ENCODE measurements around the gene RBM20.
"Not testable (repeated sequence)": the region's sequence is repeated elsewhere in the genome, so short reads cannot be mapped to it uniquely, and the experiment has no call there.

The RBM20 gene

DNA sequence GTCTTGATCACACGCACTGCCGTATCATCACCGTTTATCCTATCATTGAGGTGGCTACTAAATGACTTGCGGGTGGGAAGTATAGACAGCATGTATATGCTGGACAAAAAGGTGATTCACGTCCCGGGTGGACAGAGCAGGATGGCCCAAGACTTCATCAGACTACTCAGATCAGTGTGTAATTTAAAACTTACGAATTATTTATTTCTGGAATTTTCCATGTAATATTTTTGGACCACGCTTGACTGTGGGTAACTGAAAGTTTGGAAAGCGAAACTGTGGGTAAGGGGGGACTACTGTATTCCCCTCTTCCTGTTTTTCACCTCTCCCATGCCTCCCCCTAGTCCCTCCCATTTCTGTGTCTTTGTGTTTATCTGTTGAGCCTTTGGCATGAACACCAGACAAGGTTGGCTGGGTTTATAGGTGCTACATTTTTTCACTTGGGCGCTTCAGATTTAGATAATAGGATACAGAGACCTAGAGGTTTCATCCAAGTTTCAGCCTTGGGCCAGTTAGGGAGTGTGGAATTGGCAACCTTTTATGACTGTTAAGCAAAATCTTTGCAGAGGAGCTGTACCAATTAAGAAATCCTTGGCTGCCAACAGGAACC is 55.8 kb downstream of the RBM20 start:
- Histone ChIP-seq H3K9ac (ENCODE audit: low read length) (no peak overlapping the region), H3K27ac (ENCODE audit: low read depth, low read length) (peak overlapping the region; percentile 66), H3K27me3 (ENCODE audit: control insufficient read depth in 1 of 2, insufficient read depth in 2 of 2, low read length in 2 of 2) (no peaks in the 10 kb centered on the region), H3K4me1 (ENCODE audit: insufficient read depth, low read length) (peaks cover 26% of the 10 kb centered on the region), H3K4me3 (ENCODE audit: low read depth in 1 of 2, low read length in 2 of 2) (no peak overlapping the region), H3K36me3 (ENCODE audit: insufficient read depth, low read length) (no peaks in the 10 kb centered on the region), H3K9me3 (ENCODE audit: low read length) (no peaks in the 10 kb centered on the region)

DNA sequence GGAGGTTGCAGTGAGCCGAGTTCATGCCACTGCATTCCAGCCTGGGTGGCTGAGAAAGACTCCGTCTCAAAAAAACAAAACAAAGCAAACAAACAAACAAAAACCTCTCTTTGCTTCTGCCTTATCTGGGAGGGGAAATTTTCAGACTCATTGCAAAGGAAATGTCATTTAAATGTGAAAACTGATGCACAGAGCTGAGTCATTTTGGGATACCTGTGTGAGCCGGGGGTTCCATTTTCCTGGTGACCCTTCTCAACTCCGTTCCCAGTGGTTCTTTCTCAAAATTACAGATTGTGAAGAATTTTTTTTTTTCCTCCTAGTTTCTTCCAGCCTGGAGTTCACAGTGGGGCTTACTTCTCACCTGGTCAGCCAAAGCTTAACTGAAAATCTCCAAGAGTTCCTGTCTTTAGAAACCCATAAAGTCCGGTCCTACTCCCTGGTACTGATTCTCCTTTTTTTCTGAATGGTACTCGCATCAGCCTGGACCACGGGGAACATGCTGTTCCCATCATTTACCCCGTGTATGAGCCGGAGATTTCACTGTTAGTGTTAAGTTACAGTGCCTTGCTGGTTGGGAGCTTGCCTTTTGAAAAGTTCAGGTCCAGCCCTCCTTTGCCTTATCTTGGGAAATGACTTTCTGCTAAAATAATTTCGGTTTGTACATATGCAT is 56.9 kb downstream of the RBM20 start:
- Histone ChIP-seq H3K27ac (ENCODE audit: low read depth, low read length) (no peak overlapping the region), H3K4me3 (ENCODE audit: low read depth in 1 of 2, low read length in 2 of 2) (no peak overlapping the region), H3K9ac (ENCODE audit: low read length) (no peak overlapping the region), H3K27me3 (ENCODE audit: control insufficient read depth in 1 of 2, insufficient read depth in 2 of 2, low read length in 2 of 2) (no peaks in the 10 kb centered on the region), H3K4me1 (ENCODE audit: insufficient read depth, low read length) (peaks cover 26% of the 10 kb centered on the region), H3K36me3 (ENCODE audit: insufficient read depth, low read length) (no peaks in the 10 kb centered on the region), H3K9me3 (ENCODE audit: low read length) (no peaks in the 10 kb centered on the region)

DNA sequence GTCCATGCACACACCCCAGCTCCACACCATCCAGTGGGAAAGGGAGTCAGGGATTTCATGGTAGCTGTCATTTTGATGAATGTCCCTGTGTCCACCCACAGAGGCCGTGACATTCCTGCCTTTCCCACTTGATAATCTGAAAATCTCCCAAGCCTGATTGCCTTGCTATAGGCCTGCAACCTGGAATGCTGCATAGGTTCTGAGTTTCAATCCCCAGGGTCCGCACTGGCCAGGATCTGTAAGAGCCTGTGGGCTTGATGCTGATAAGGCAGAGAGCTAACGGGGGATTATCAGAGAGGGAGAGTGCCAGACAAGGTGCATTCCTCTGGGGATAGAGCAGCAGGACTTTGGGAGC is 57.5 kb downstream of the RBM20 start:
- Histone ChIP-seq H3K27ac (ENCODE audit: low read depth, low read length) (no peak overlapping the region), H3K27me3 (ENCODE audit: control insufficient read depth in 1 of 2, insufficient read depth in 2 of 2, low read length in 2 of 2) (no peaks in the 10 kb centered on the region), H3K9ac (ENCODE audit: low read length) (no peak overlapping the region), H3K36me3 (ENCODE audit: insufficient read depth, low read length) (no peaks in the 10 kb centered on the region), H3K9me3 (ENCODE audit: low read length) (no peaks in the 10 kb centered on the region), H3K4me3 (ENCODE audit: low read depth in 1 of 2, low read length in 2 of 2) (no peak overlapping the region), H3K4me1 (ENCODE audit: insufficient read depth, low read length) (peaks cover 30% of the 10 kb centered on the region)

DNA sequence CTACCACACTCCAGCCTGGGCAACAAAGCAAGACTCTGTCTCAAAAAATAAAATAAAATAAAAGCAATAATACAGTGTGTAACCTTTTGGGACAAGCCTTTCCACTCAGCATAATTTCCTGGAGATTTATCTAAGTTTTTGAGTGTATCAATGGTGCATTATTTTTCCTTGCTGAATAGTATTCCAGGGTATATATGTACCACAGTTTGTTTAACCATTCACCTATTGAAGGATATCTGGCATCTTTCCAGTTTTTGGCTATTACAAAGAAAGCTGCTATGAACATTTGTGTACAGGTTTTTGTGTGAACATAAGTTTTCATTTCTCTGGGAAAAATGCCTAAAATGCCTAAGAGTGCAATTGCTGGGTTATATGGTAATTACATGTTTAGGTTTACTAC is 59.9 kb downstream of the RBM20 start:
- Histone ChIP-seq H3K9me3 (ENCODE audit: low read length) (no peaks in the 10 kb centered on the region), H3K27ac (ENCODE audit: low read depth, low read length) (no peak overlapping the region), H3K27me3 (ENCODE audit: control insufficient read depth in 1 of 2, insufficient read depth in 2 of 2, low read length in 2 of 2) (no peaks in the 10 kb centered on the region), H3K4me1 (ENCODE audit: insufficient read depth, low read length) (peaks cover 30% of the 10 kb centered on the region), H3K36me3 (ENCODE audit: insufficient read depth, low read length) (no peaks in the 10 kb centered on the region), H3K4me3 (ENCODE audit: low read depth in 1 of 2, low read length in 2 of 2) (no peak overlapping the region), H3K9ac (ENCODE audit: low read length) (no peak overlapping the region)

DNA sequence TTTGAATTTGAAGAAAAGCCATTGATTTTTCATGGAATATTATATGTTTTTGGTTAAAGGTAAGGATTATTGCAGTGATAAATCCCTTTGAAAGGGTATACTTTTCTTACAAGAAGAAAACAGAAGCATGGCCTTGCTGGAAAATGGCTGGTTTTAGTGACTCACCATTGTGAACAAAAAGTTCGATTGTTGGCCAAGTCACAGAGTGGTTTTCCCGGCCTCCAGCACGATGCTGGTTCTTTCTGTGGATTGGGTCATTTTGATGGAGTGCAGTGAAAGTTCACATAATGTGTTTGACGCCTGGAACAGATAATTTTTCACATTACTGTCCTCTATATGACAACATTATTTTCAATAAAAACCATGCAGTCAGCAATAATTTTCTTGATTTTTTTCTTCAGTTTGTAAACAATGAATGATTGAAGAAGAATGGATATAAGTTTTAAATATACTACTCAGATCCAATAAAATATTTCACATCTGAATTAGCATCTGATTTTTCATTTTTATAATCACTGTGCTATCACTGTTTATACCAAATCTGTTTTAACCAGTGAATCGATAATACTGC is 60.9 kb downstream of the RBM20 start:
- Histone ChIP-seq H3K9me3 (ENCODE audit: low read length) (no peaks in the 10 kb centered on the region), H3K27ac (ENCODE audit: low read depth, low read length) (no peak overlapping the region), H3K4me3 (ENCODE audit: low read depth in 1 of 2, low read length in 2 of 2) (no peak overlapping the region), H3K36me3 (ENCODE audit: insufficient read depth, low read length) (no peaks in the 10 kb centered on the region), H3K9ac (ENCODE audit: low read length) (no peak overlapping the region), H3K4me1 (ENCODE audit: insufficient read depth, low read length) (peaks cover 22% of the 10 kb centered on the region), H3K27me3 (ENCODE audit: control insufficient read depth in 1 of 2, insufficient read depth in 2 of 2, low read length in 2 of 2) (no peaks in the 10 kb centered on the region)

DNA sequence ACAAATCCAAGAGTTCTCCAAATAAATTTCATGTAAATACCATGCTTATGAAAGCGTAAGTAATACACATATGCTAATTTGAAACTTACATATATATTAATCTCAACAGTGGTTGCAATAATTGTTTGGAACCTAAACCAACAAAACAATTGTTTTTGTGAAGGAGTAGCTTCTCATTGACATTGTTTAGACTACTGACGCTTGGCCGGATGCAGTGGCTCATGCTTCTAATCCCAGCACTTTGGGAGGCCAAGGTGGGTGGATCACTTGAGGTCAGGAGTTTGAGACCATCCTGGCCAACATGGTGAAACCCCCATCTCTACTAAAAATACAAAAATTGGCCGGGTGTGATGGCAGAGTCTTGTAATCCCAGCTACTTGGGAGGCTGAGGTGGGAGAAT is 61.5 kb downstream of the RBM20 start:
- not testable (repeated sequence) for H3K9me3 ChIP-seq (ENCODE audit: low read length); H3K27ac ChIP-seq (ENCODE audit: low read depth, low read length)
- H3K4me1 ChIP-seq (ENCODE audit: insufficient read depth, low read length), result peaks cover 22% of the 10 kb centered on the region

DNA sequence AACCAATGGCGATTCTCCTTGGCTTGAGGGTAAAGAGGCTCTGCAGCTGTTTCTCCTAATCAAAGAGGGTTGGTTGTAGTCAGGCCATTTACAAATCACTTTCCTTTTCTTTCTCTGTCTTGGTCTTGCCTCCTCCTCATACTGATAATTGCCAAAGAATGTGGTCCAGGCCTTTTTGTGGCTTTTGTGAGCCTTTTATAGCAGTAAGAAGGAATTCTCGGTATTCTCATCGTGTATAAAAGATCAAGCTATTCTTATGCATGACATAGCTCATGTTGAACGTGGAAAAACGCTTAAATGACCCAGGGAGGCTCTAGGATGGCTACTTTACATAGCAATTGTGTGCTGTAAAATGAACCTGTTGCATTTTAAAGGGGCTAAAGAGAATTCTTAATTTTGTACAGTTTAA is 62.6 kb downstream of the RBM20 start:
- Histone ChIP-seq H3K9me3 (ENCODE audit: low read length) (no peaks in the 10 kb centered on the region), H3K27ac (ENCODE audit: low read depth, low read length) (no peak overlapping the region), H3K27me3 (ENCODE audit: control insufficient read depth in 1 of 2, insufficient read depth in 2 of 2, low read length in 2 of 2) (no peaks in the 10 kb centered on the region), H3K36me3 (ENCODE audit: insufficient read depth, low read length) (no peaks in the 10 kb centered on the region), H3K9ac (ENCODE audit: low read length) (no peak overlapping the region), H3K4me3 (ENCODE audit: low read depth in 1 of 2, low read length in 2 of 2) (no peak overlapping the region), H3K4me1 (ENCODE audit: insufficient read depth, low read length) (peaks cover 16% of the 10 kb centered on the region)

More for the DNA sequence above, 61.5 kb downstream of the RBM20 start:
- not testable (repeated sequence) for H3K27me3 ChIP-seq (ENCODE audit: control insufficient read depth in 1 of 2, insufficient read depth in 2 of 2, low read length in 2 of 2); H3K36me3 ChIP-seq (ENCODE audit: insufficient read depth, low read length); H3K9ac ChIP-seq (ENCODE audit: low read length); H3K4me3 ChIP-seq (ENCODE audit: low read depth in 1 of 2, low read length in 2 of 2)

DNA sequence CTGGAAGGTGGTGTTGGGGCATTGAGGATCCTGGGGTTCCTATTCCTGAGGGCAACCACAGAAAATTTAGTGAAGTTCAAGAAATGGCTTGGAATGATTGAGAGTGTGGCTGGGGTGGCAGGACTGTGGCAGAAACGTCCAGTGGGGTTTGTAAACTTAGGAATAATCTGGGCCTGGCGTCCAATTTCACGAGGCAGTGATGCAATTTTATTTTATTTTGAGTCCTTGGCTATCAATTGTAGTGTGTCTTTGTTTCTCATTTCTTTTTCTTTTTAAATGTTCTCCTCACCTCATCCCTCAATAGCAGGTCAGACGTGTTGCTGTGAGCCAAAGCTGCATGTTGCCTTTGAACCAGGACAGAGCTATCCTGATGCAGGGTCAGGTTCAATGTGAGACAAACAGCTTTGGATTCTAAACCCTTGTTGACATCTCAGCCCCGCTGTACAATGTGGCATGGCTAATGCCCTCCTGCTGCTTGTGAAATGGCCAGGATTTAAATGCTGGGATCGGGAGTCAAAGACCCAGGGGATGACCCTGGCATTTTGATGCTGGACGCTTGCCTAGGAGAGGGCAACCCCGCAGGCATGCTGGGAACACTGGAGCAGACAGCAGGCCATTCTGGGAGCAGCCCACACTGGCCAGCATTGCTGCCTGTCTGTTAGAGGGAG is 64.8 kb downstream of the RBM20 start:
- Histone ChIP-seq H3K27ac (ENCODE audit: low read depth, low read length) (no peak overlapping the region), H3K27me3 (ENCODE audit: control insufficient read depth in 1 of 2, insufficient read depth in 2 of 2, low read length in 2 of 2) (no peaks in the 10 kb centered on the region), H3K9ac (ENCODE audit: low read length) (no peak overlapping the region), H3K9me3 (ENCODE audit: low read length) (no peaks in the 10 kb centered on the region), H3K4me1 (ENCODE audit: insufficient read depth, low read length) (peaks cover 13% of the 10 kb centered on the region), H3K36me3 (ENCODE audit: insufficient read depth, low read length) (no peaks in the 10 kb centered on the region), H3K4me3 (ENCODE audit: low read depth in 1 of 2, low read length in 2 of 2) (no peak overlapping the region)

DNA sequence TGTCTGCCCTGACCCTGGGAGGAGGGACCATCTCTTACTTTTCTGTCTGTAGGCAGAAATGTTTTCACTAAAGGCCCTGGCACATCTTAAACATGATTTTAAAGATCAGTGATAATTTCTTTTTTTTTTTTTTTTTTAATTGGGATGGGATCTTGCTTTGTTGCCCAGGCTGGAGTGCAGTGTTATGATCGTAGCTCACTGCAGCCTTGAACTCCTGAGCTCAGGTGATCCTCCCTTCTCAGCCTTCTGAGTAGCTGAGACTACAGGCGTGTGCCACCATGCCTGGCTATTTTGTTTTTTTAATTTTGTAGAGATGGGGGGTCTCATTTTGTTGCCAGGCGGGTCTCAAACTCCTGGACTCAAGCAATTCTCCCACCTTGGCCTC is 65.3 kb downstream of the RBM20 start:
- Histone ChIP-seq H3K4me3 (ENCODE audit: low read depth in 1 of 2, low read length in 2 of 2) (no peak overlapping the region), H3K4me1 (ENCODE audit: insufficient read depth, low read length) (peaks cover 13% of the 10 kb centered on the region), H3K27ac (ENCODE audit: low read depth, low read length) (no peak overlapping the region), H3K9me3 (ENCODE audit: low read length) (no peaks in the 10 kb centered on the region), H3K27me3 (ENCODE audit: control insufficient read depth in 1 of 2, insufficient read depth in 2 of 2, low read length in 2 of 2) (no peaks in the 10 kb centered on the region), H3K9ac (ENCODE audit: low read length) (no peak overlapping the region), H3K36me3 (ENCODE audit: insufficient read depth, low read length) (no peaks in the 10 kb centered on the region)

DNA sequence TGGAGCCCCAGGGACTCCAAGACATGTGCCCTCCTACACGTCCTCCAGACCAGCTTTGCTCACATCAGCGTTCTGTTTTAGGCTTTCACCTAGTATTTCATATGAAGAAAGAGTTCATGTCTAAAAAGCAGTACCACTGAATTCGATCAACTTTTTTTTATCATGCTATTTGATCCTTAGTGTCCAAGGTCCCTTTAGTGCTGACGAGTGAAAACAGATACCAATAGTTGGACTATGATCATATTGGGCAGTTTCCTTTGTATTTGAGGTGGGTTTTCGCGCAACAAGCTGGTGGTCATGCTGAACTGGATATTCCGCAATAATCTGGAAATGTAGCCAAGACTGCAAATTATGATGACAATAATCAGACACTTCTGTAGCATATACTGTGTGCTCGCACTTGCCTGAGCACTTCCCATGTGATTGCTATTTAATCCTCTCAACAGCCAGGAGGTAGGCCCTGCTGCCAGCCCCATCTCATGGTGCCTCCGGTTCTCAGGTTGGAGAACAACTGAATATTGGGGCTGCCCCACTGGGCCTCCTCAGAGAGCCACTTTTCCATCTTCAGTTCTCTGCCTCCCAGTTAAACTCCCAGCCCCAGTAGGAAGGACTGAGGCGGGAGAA is 65.9 kb downstream of the RBM20 start:
- H3K4me3 ChIP-seq (ENCODE audit: low read depth in 1 of 2, low read length in 2 of 2), result no peak overlapping the region
- no peaks in the 10 kb centered on the region for H3K9me3 ChIP-seq (ENCODE audit: low read length)
- no peak overlapping the region for H3K27ac ChIP-seq (ENCODE audit: low read depth, low read length)
- H3K27me3 ChIP-seq (ENCODE audit: control insufficient read depth in 1 of 2, insufficient read depth in 2 of 2, low read length in 2 of 2), result no peaks in the 10 kb centered on the region
- peaks cover 13% of the 10 kb centered on the region for H3K4me1 ChIP-seq (ENCODE audit: insufficient read depth, low read length)
- H3K36me3 ChIP-seq (ENCODE audit: insufficient read depth, low read length), result no peaks in the 10 kb centered on the region
- no peak overlapping the region for H3K9ac ChIP-seq (ENCODE audit: low read length)

DNA sequence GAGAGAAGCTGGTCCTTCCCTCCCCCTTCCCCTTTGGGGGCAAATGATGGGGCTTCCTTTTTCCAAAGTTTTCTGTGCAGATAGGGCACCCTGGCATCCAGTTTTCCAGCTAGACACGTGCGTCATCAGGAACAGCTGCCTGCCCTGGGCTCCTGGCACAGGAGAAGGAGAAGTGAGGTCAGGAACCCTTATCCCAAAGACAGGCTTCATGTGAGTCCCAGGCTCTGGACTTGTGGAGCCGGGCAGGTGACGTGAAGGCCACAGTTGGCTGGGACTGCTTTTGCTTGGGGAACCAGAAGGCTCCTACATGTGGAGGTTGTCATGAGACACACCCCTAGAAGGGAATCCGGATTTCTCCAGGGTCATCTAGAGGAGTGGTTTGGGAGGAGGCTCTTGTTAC is 66.5 kb downstream of the RBM20 start:
- Histone ChIP-seq H3K4me1 (ENCODE audit: insufficient read depth, low read length) (peaks cover 13% of the 10 kb centered on the region), H3K4me3 (ENCODE audit: low read depth in 1 of 2, low read length in 2 of 2) (no peak overlapping the region), H3K27me3 (ENCODE audit: control insufficient read depth in 1 of 2, insufficient read depth in 2 of 2, low read length in 2 of 2) (no peaks in the 10 kb centered on the region), H3K9me3 (ENCODE audit: low read length) (no peaks in the 10 kb centered on the region), H3K36me3 (ENCODE audit: insufficient read depth, low read length) (no peaks in the 10 kb centered on the region), H3K27ac (ENCODE audit: low read depth, low read length) (no peak overlapping the region), H3K9ac (ENCODE audit: low read length) (no peak overlapping the region)
